GM12875 (cell line): ENCODE results near the gene TLR5.

Experiments
- H3K4me3 ChIP-seq: one replicate; pipeline ENCODE4 v1.5.1; 2011; ENCODE audit warnings: low read depth, low read length, control low read depth
- CTCF ChIP-seq: IDR thresholded peaks from 2 replicates; pipeline ENCODE4 v1.5.1; 2011; ENCODE audit warnings: low read depth, mild to moderate bottlenecking, control low read depth, inconsistent platforms, low read length, moderate library complexity, borderline replicate concordance; ENCODE audit not compliant: insufficient read depth

TLR5 gene

GRCh38 chr1:223126741-223127140, 16.3 kb downstream of the TLR5 start:
- no peak for TF ChIP-seq CTCF
- no peak overlapping the region for H3K4me3 ChIP-seq

GRCh38 chr1:223125766-223126165, 17.3 kb downstream of the TLR5 start:
- H3K4me3 ChIP-seq, result no peak overlapping the region
- no peak for TF ChIP-seq CTCF

- no peak for TF ChIP-seq CTCF
- H3K4me3 ChIP-seq, result no peak overlapping the region
These were observed 19.9 kb downstream of the TLR5 start for GRCh38 chr1:223123011-223123610.

- no peak for TF ChIP-seq CTCF
These were observed 24.6 kb downstream of the TLR5 start for GRCh38 chr1:223118418-223118817.

GRCh38 chr1:223116950-223117349, 26.1 kb downstream of the TLR5 start:
- no peak overlapping the region for H3K4me3 ChIP-seq
- TF ChIP-seq CTCF, result no peak

More at GRCh38 chr1:223118418-223118817, 24.6 kb downstream of the TLR5 start:
- no peak overlapping the region for H3K4me3 ChIP-seq

- TF ChIP-seq CTCF, result no peak
- H3K4me3 ChIP-seq, result no peak overlapping the region
These were observed 28.2 kb downstream of the TLR5 start for GRCh38 chr1:223114871-223115270.

- no peak for TF ChIP-seq CTCF
- H3K4me3 ChIP-seq, result no peak overlapping the region
These were observed 32.1 kb downstream of the TLR5 start for GRCh38 chr1:223110952-223111351.
